ENCODE data around the gene TMEM80.

Gene TMEM80

GRCh38 chr11:725624-726202 is 30.1 kb downstream of the TMEM80 start:
- H3K4me3 ChIP-seq (ENCODE audit: low read depth, low read length) = no peak overlapping the region
- no peaks in the 10 kb centered on the region for H3K36me3 ChIP-seq (ENCODE audit: control insufficient read depth, insufficient read depth, low read length)
- H3K9ac ChIP-seq = no peak overlapping the region
- H3K79me2 ChIP-seq = no peaks in the 10 kb centered on the region
- H3K9me3 ChIP-seq (ENCODE audit: control insufficient read depth, low read length) = no peaks in the 10 kb centered on the region
- no peaks in the 10 kb centered on the region for H3K4me1 ChIP-seq
- H3K4me2 ChIP-seq (ENCODE audit: low read length) = peak overlapping the region; percentile 49
- peak overlapping the region; percentile 68 for H2AFZ ChIP-seq
- no peak overlapping the region for H3K27ac ChIP-seq
- H3K27me3 ChIP-seq (ENCODE audit: control insufficient read depth, insufficient read depth, low read length) = no peaks in the 10 kb centered on the region
- no peak for TF ChIP-seq CTCF (IDR thresholded peaks at IDR 0.05)

DNA sequence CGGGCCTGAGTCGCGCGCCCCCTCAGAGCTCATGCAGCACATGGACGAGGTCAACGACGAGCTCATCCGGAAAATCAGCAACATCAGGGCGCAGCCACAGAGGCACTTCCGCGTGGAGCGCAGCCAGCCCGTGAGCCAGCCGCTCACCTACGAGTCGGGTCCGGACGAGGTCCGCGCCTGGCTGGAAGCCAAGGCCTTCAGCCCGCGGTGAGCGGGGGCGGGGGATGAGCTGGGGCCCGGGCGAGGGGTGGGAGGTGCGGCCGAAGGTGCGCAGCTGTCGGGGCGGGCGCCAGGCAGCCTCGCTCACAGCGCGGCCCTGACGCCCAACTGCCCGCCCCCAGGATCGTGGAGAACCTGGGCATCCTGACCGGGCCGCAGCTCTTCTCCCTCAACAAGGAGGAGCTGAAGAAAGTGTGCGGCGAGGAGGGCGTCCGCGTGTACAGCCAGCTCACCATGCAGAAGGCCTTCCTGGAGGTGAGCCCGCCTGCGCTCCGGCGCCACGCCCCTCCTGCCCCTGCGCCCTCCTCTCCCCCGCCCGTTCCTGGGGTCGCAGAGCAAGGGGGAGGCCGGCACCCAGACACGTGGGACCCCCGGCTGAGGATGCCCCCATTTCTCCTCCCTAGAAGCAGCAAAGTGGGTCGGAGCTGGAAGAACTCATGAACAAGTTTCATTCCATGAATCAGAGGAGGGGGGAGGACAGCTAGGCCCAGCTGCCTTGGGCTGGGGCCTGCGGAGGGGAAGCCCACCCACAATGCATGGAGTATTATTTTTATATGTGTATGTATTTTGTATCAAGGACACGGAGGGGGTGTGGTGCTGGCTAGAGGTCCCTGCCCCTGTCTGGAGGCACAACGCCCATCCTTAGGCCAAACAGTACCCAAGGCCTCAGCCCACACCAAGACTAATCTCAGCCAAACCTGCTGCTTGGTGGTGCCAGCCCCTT is 30.9 kb downstream of the TMEM80 start:
- Histone ChIP-seq H3K4me1 (no peaks in the 10 kb centered on the region), H3K4me2 (ENCODE audit: low read length) (peak overlapping the region; percentile 49), H3K27ac (no peak overlapping the region), H3K27me3 (ENCODE audit: control insufficient read depth, insufficient read depth, low read length) (no peaks in the 10 kb centered on the region), H3K79me2 (no peaks in the 10 kb centered on the region), H2AFZ (peak overlapping the region; percentile 68), H3K9ac (no peak overlapping the region), H3K4me3 (ENCODE audit: low read depth, low read length) (no peak overlapping the region), H3K36me3 (ENCODE audit: control insufficient read depth, insufficient read depth, low read length) (no peaks in the 10 kb centered on the region), H3K9me3 (ENCODE audit: control insufficient read depth, low read length) (no peaks in the 10 kb centered on the region)
- no peak for TF ChIP-seq CTCF (IDR thresholded peaks at IDR 0.05)

DNA sequence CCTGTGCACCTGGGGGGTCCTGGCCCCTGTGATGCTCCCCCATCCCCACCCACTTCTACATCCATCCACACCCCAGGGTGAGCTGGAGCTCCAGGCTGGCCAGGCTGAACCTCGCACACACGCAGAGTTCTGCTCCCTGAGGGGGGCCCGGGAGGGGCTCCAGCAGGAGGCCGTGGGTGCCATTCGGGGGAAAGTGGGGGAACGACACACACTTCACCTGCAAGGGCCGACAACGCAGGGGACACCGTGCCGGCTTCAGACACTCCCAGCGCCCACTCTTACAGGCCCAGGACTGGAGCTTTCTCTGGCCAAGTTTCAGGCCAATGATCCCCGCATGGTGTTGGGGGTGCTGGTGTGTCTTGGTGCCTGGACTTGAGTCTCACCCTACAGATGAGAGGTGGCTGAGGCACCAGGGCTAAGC is 31.7 kb downstream of the TMEM80 start:
- Histone ChIP-seq H3K36me3 (ENCODE audit: control insufficient read depth, insufficient read depth, low read length) (no peaks in the 10 kb centered on the region), H3K27me3 (ENCODE audit: control insufficient read depth, insufficient read depth, low read length) (no peaks in the 10 kb centered on the region), H3K4me2 (ENCODE audit: low read length) (no peak overlapping the region), H3K9ac (no peak overlapping the region), H3K79me2 (no peaks in the 10 kb centered on the region), H3K27ac (no peak overlapping the region), H3K9me3 (ENCODE audit: control insufficient read depth, low read length) (no peaks in the 10 kb centered on the region), H3K4me1 (no peaks in the 10 kb centered on the region), H2AFZ (no peak overlapping the region), H3K4me3 (ENCODE audit: low read depth, low read length) (no peak overlapping the region)
- TF ChIP-seq CTCF (IDR thresholded peaks at IDR 0.05) = no peak

- no peak overlapping the region for H2AFZ ChIP-seq
- no peaks in the 10 kb centered on the region for H3K79me2 ChIP-seq
- no peaks in the 10 kb centered on the region for H3K36me3 ChIP-seq (ENCODE audit: control insufficient read depth, insufficient read depth, low read length)
- H3K4me1 ChIP-seq = no peaks in the 10 kb centered on the region
- no peak overlapping the region for H3K27ac ChIP-seq
- no peaks in the 10 kb centered on the region for H3K9me3 ChIP-seq (ENCODE audit: control insufficient read depth, low read length)
- H3K27me3 ChIP-seq (ENCODE audit: control insufficient read depth, insufficient read depth, low read length) = no peaks in the 10 kb centered on the region
- H3K9ac ChIP-seq = no peak overlapping the region
- peak; percentile 91 for TF ChIP-seq CTCF (IDR thresholded peaks at IDR 0.05)
- H3K4me3 ChIP-seq (ENCODE audit: low read depth, low read length) = no peak overlapping the region
- no peak overlapping the region for H3K4me2 ChIP-seq (ENCODE audit: low read length)
These were observed 32.5 kb downstream of the TMEM80 start for GRCh38 chr11:727859-728748.

Measured in parathyroid adenoma (tissue), 2 donors.